Endothelial cell of umbilical vein (primary cell): ENCODE results near the gene TLE4. TPM values are rescaled to one million over a fixed set of nuclear protein-coding genes. Genes with fewer than 3 reads are reported as not detected.

Experiments
- BruUV-seq: library from RNA; stranded (reverse); fragments of 400-500 nt; replicated peaks from 2 replicates; lab custom pipeline; 2021; lab: Mats Ljungman, UMichigan
- CTCF ChIA-PET: fragments of 300-600, 350-600 bp; sonication (Branson Sonifier 250); formaldehyde crosslinking; loops from one replicate; lab custom pipeline; 2021; ENCODE audit warnings: antibody characterized with exemption, inconsistent platforms; lab: Charles Lee
- POLR2A ChIA-PET: fragments of 300-600, 350-600 bp; sonication (Branson Sonifier 250); formaldehyde crosslinking; loops from one replicate; lab custom pipeline; 2021; ENCODE audit warnings: antibody characterized with exemption, inconsistent platforms; lab: Charles Lee
- DNase-seq: peaks from one replicate; pipeline ENCODE4 v3.0.0-alpha.2; 2011; ENCODE audit warnings: low read depth, low spot score
- FAIRE-seq: peaks from 2 replicates; lab custom pipeline; 2011; peaks lifted over from hg19 to GRCh38; lab: Jason Lieb, UNC
- H2AFZ ChIP-seq: 2 replicates; pipeline ENCODE4 v1.6.0; 2012; ENCODE audit warnings: low read depth, low read length, control low read depth, inconsistent platforms
- H3K27ac ChIP-seq: 2 replicates; pipeline ENCODE4 v1.5.1; 2011; ENCODE audit warnings: low read depth, mild to moderate bottlenecking, control low read depth, low read length, moderate library complexity; ENCODE audit not compliant: insufficient read depth
- H3K27me3 ChIP-seq, 2 experiments: 2 replicates each; pipeline versions ENCODE4 v1.6.0 to v1.6.1; 2011; ENCODE audit warnings: low read length in 2 of 2, mixed read lengths in 1 of 2; ENCODE audit not compliant: control insufficient read depth in 2 of 2, insufficient read depth in 2 of 2
- H3K36me3 ChIP-seq, 2 experiments: 2 replicates in 1 of 2; 3 replicates in 1 of 2; pipeline ENCODE4 v1.5.1; 2011; ENCODE audit warnings: low read length in 2 of 2, mild to moderate bottlenecking in 1 of 2, moderate library complexity in 1 of 2; ENCODE audit not compliant: control insufficient read depth in 2 of 2, insufficient read depth in 2 of 2; ENCODE audit errors: extremely low read depth in 1 of 2
- H3K4me1 ChIP-seq: 3 replicates; pipeline ENCODE4 v1.5.1; 2011; ENCODE audit warnings: mild to moderate bottlenecking, low read length; ENCODE audit not compliant: control insufficient read depth, insufficient read depth; ENCODE audit errors: extremely low read depth
- H3K4me2 ChIP-seq: 2 replicates; pipeline ENCODE4 v1.6.1; 2011; ENCODE audit warnings: low read length, control low read depth, mixed read lengths; ENCODE audit not compliant: insufficient read depth
- H3K4me3 ChIP-seq, 3 experiments: fragments of 200-600 bp in 1 of 3; sonication (generic), shearing (Covaris generic) in 1 of 3; replicated peaks in 1 of 3; 2 replicates each; pipeline ENCODE4 v1.5.1; 2011 to 2016; ENCODE audit warnings: control low read depth in 3 of 3, low read length in 3 of 3, mild to moderate bottlenecking in 2 of 3, inconsistent platforms in 1 of 3, low read depth in 1 of 3, moderate library complexity in 1 of 3; ENCODE audit not compliant: insufficient read depth in 1 of 3
- H3K79me2 ChIP-seq: 2 replicates; pipeline ENCODE4 v1.6.0; 2012; ENCODE audit warnings: low read length, inconsistent platforms; ENCODE audit not compliant: control insufficient read depth, insufficient read depth
- H3K9ac ChIP-seq: replicated peaks from 2 replicates; pipeline ENCODE3; 2011; ENCODE audit warnings: low read length, control low read depth; ENCODE audit not compliant: insufficient read depth; ENCODE audit errors: extremely low read depth
- H3K9me1 ChIP-seq: replicated peaks from 3 replicates; pipeline ENCODE4 v1.6.0; 2011; ENCODE audit warnings: mild to moderate bottlenecking, low read length; ENCODE audit not compliant: control insufficient read depth, insufficient read depth; ENCODE audit errors: extremely low read depth
- H3K9me3 ChIP-seq: replicated peaks from 2 replicates; pipeline ENCODE4 v1.5.1; 2012; ENCODE audit warnings: low read length, inconsistent platforms; ENCODE audit not compliant: control insufficient read depth, insufficient read depth
- H4K20me1 ChIP-seq: replicated peaks from 2 replicates; pipeline ENCODE3; 2011; ENCODE audit warnings: mild to moderate bottlenecking, low read length; ENCODE audit not compliant: control insufficient read depth, insufficient read depth; ENCODE audit errors: extremely low read depth
- EZH2 ChIP-seq: IDR thresholded peaks from 2 replicates; pipeline ENCODE4 v1.6.1; 2012; ENCODE audit warnings: borderline replicate concordance, low read depth, mild to moderate bottlenecking, moderate library complexity, low read length, inconsistent platforms; ENCODE audit not compliant: severe bottlenecking
- GATA2 ChIP-seq: IDR thresholded peaks from 2 replicates; pipeline ENCODE4 v1.7.0; 2011; ENCODE audit warnings: low read depth, mild to moderate bottlenecking, moderate library complexity, mixed read lengths, low read length; ENCODE audit not compliant: insufficient read length, insufficient read depth
- POLR2A ChIP-seq: IDR thresholded peaks from 2 replicates; pipeline ENCODE4 v1.6.1; 2012; ENCODE audit warnings: low read depth, mild to moderate bottlenecking, control low read depth, low read length
- dilution Hi-C: fragments of 300-500 bp; cut with MboI; formaldehyde crosslinking; loops from one replicate; pipeline ENCODE4 v1.15.0; 2019; ENCODE audit warnings: low sequenced_read_pairs; ENCODE audit not compliant: extremely low pct_ligation_motif_present
- intact Hi-C: fragments of 100-400 bp; cut with micrococcal nuclease; formaldehyde crosslinking; loops from one replicate; pipeline ENCODE4 v1.10.0; 2022
- polyA plus RNA-seq, 4 experiments: library from polyadenylated mRNA; depleted of rRNA in 3 of 4; stranded (reverse) in 3 of 4; unstranded in 1 of 4; fragments of >200 nt; gene quantifications; 2 replicates each; pipeline versions ENCODE4 v1.2.1 to v1.2.3, GENCODE V29; 2011 to 2012; ENCODE audit warnings: missing spikeins in 1 of 4
- total RNA-seq: library from RNA; stranded (reverse); gene quantifications from 2 replicates; pipeline ENCODE4 v1.2.3, GENCODE V29; 2021

Gene TLE4
- total and polyA plus RNA-seq, 2 donors (not counting 3 experiments of a cell fraction or from before 2014, with no cell fraction given) = 31.4 to 32.3 TPM

GRCh38 chr9:79630521-79631403 is 59.0 kb downstream of the TLE4 start:
- ChIA-PET POLR2A (no interaction called here), CTCF (no interaction called here)
- dilution Hi-C loops = no loop called here
- FAIRE-seq (no peak), DNase-seq (no peak)
- no peak overlapping the region for H2AFZ ChIP-seq
- no peak overlapping the region for H3K4me2 ChIP-seq
- H3K79me2 ChIP-seq = no peaks in the 10 kb centered on the region
- TF ChIP-seq POLR2A = no peak
- TF ChIP-seq GATA2 = no peak
- intact Hi-C loops = no loop called here
- peaks cover 0 to 1% of the 10 kb centered on the region in 2 experiments for H3K36me3 ChIP-seq
- H4K20me1 ChIP-seq = no peaks in the 10 kb centered on the region
- no peaks in the 10 kb centered on the region for H3K9me1 ChIP-seq
- no peak overlapping the region for H3K4me3 ChIP-seq
- H3K27me3 ChIP-seq = no peaks in the 10 kb centered on the region
- H3K9ac ChIP-seq = no peak overlapping the region
- H3K27ac ChIP-seq = no peak overlapping the region
- no peaks in the 10 kb centered on the region for H3K9me3 ChIP-seq
- no TSS peak for BruUV-seq
- H3K4me1 ChIP-seq = peaks cover 7% of the 10 kb centered on the region

- no peaks in the 10 kb centered on the region for H3K9me3 ChIP-seq
- peaks cover 0 to 1% of the 10 kb centered on the region in 2 experiments for H3K36me3 ChIP-seq
- no TSS peak for BruUV-seq
- intact Hi-C loops (no loop called here), dilution Hi-C loops (no loop called here)
- no peak overlapping the region for H3K4me2 ChIP-seq
- H3K79me2 ChIP-seq = no peaks in the 10 kb centered on the region
- DNase-seq = no peak
- H3K9ac ChIP-seq = no peak overlapping the region
- H2AFZ ChIP-seq = no peak overlapping the region
- H3K27ac ChIP-seq = no peak overlapping the region
- TF ChIP-seq GATA2 = no peak
- no peak for TF ChIP-seq EZH2
- no peak for TF ChIP-seq POLR2A
- no peak overlapping the region for H3K4me3 ChIP-seq
- ChIA-PET CTCF (interaction anchor here (1.0 to 1.9 kb wide), 2 partner anchors 11 to 25 kb away, joined by 4 to 6 read pairs; no protein-coding TSS in a partner anchor), POLR2A (no interaction called here)
- no peaks in the 10 kb centered on the region for H3K9me1 ChIP-seq
- H4K20me1 ChIP-seq = no peaks in the 10 kb centered on the region
- no peaks in the 10 kb centered on the region for H3K27me3 ChIP-seq
- H3K4me1 ChIP-seq = peaks cover 7% of the 10 kb centered on the region
- no peak for FAIRE-seq
These were observed 60.3 kb downstream of the TLE4 start for GRCh38 chr9:79632060-79632459.
